Measurements from ENCODE around the gene SPRN. TPM values are rescaled to one million over a fixed set of nuclear protein-coding genes. Genes with fewer than 3 reads are reported as not detected.

SPRN gene
- total and polyA plus RNA-seq, 8 donors: 0.52 to 6.4 (median 3.3) TPM; not detected in 1

- H3K27me3 ChIP-seq: peaks cover 0 to 11% of the 10 kb centered on the region in 2 donors
- no peak overlapping the region for H3K27ac ChIP-seq
- no peaks in the 10 kb centered on the region for H3K9me3 ChIP-seq
- intact Hi-C loops (cut with DNase I): no loop called here
- ATAC-seq (no peak), DNase-seq (peak in 1 of 4 donors; percentile 44)
- TF ChIP-seq, protein P1, sequence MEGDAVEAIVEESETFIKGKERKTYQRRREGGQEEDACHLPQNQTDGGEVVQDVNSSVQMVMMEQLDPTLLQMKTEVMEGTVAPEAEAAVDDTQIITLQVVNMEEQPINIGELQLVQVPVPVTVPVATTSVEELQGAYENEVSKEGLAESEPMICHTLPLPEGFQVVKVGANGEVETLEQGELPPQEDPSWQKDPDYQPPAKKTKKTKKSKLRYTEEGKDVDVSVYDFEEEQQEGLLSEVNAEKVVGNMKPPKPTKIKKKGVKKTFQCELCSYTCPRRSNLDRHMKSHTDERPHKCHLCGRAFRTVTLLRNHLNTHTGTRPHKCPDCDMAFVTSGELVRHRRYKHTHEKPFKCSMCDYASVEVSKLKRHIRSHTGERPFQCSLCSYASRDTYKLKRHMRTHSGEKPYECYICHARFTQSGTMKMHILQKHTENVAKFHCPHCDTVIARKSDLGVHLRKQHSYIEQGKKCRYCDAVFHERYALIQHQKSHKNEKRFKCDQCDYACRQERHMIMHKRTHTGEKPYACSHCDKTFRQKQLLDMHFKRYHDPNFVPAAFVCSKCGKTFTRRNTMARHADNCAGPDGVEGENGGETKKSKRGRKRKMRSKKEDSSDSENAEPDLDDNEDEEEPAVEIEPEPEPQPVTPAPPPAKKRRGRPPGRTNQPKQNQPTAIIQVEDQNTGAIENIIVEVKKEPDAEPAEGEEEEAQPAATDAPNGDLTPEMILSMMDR (IDR thresholded peaks at IDR 0.05): no peak
- no peaks in the 10 kb centered on the region for H3K4me1 ChIP-seq
- H3K36me3 ChIP-seq: peaks cover 0 to 2% of the 10 kb centered on the region in 2 donors
- no peak overlapping the region for H3K4me3 ChIP-seq
Observed at GRCh38 chr10:133467286-133467911, 43.0 kb upstream of the SPRN start.

- H3K9me3 ChIP-seq: no peaks in the 10 kb centered on the region
- peaks cover 0 to 2% of the 10 kb centered on the region in 2 donors for H3K36me3 ChIP-seq
- no peak overlapping the region for H3K27ac ChIP-seq
- peak in 1 of 4 donors; percentile 18 for DNase-seq
- H3K27me3 ChIP-seq: peaks cover 0 to 11% of the 10 kb centered on the region in 2 donors
- no peak for ATAC-seq
- no peak overlapping the region for H3K4me3 ChIP-seq
- H3K4me1 ChIP-seq: no peaks in the 10 kb centered on the region
- intact Hi-C loops (cut with DNase I): no loop called here
- TF ChIP-seq, protein P1 (IDR thresholded peaks at IDR 0.05): no peak
Observed at GRCh38 chr10:133466683-133467275, 42.4 kb upstream of the SPRN start.

- intact Hi-C loops (cut with DNase I): no loop called here
- peaks cover 0 to 11% of the 10 kb centered on the region in 2 donors for H3K27me3 ChIP-seq
- H3K9me3 ChIP-seq: no peaks in the 10 kb centered on the region
- no peak overlapping the region for H3K4me3 ChIP-seq
- ATAC-seq: no peak
- H3K27ac ChIP-seq: no peak overlapping the region
- H3K36me3 ChIP-seq: peaks cover 0 to 2% of the 10 kb centered on the region in 2 donors
- peak in 1 of 4 donors; percentile 48 for DNase-seq
- H3K4me1 ChIP-seq: no peaks in the 10 kb centered on the region
- TF ChIP-seq, protein P1 (IDR thresholded peaks at IDR 0.05): no peak
Observed at GRCh38 chr10:133465950-133466474, 41.6 kb upstream of the SPRN start.

GRCh38 chr10:133465191-133465949 lies 40.9 kb upstream of the SPRN start:
- H3K27me3 ChIP-seq: peaks cover 0 to 11% of the 10 kb centered on the region in 2 donors
- intact Hi-C loops (cut with DNase I): no loop called here
- H3K9me3 ChIP-seq: no peaks in the 10 kb centered on the region
- no peak for ATAC-seq
- no peak overlapping the region for H3K27ac ChIP-seq
- H3K4me3 ChIP-seq: no peak overlapping the region
- peaks cover 0 to 2% of the 10 kb centered on the region in 2 donors for H3K36me3 ChIP-seq
- H3K4me1 ChIP-seq: no peaks in the 10 kb centered on the region
- TF ChIP-seq, protein P1 (IDR thresholded peaks at IDR 0.05): no peak
- peak in 1 of 4 donors; percentile 73 for DNase-seq

Data from left lung (tissue), 10 donors.